GM18861 (cell line): ENCODE results near the gene TENM4.

Experiments used
- ATAC-seq: cut with Tn5 transposase; IDR thresholded peaks from one replicate; pipeline ENCODE4 v1.9.1; 2021; ENCODE audit not compliant: unreplicated experiment

The TENM4 gene

DNA sequence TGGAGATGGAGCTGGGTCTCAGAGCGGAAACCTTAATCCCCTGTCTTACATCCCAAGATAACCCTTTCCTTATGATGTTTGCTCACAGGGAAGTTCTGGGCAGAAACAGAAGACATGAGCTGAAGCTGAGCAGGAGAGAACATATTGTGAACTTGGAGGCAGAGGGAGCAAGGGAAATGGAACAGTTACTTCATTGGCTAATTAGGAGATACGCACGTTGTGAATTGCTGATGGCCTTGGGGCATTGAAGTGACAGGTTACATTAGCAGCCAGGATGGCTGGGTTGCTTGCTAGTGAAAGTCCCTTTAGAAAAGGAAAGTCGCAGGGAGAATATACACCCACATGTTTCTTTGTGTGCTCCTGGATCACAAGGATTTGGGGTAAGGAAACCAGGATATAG, 48.7 kb downstream of the TENM4 start:
- ATAC-seq, result no peak

GRCh38 chr11:79390923-79391322, 49.9 kb downstream of the TENM4 start:
- ATAC-seq, result no peak

DNA sequence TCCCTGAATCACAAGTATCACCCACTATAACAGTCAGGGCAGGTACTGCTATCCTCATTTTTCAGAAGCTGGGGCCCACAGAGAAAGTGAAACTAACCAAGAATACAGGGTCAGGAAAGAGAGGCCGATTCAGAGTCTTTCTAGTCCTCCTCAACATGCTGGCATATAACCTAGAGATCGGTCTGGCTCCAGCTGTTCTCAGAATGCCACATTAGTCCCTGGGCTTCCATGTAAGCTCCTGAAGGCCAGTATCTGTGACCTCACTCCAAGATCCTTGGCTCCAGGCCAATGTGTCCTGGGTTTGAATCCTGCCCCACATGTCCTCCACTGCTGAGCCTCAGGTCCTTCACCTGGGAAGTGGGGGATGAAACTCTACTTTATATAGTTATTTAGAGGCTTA, 50.4 kb downstream of the TENM4 start:
- no peak for ATAC-seq

- ATAC-seq, result no peak
Observed at GRCh38 chr11:79388201-79388600, 52.6 kb downstream of the TENM4 start.

DNA sequence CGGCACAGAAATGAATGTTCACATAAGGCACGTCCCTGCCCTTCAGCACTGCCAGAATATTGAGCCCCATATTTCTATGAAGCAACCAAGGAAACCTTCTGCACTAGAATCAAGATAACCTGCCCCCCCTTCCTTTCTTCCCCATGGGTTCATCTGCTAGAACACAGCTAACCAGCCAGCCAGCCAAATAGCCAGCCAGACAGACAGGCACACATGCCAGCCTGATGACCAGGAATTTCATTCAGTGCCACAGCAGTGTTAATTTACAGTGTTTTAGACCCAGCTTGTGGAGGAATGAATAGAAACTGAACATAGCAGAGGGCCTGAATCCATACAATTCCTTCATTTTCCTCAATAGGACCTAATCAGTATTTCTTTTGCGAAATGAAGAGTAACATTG, 57.0 kb downstream of the TENM4 start:
- no peak for ATAC-seq

DNA sequence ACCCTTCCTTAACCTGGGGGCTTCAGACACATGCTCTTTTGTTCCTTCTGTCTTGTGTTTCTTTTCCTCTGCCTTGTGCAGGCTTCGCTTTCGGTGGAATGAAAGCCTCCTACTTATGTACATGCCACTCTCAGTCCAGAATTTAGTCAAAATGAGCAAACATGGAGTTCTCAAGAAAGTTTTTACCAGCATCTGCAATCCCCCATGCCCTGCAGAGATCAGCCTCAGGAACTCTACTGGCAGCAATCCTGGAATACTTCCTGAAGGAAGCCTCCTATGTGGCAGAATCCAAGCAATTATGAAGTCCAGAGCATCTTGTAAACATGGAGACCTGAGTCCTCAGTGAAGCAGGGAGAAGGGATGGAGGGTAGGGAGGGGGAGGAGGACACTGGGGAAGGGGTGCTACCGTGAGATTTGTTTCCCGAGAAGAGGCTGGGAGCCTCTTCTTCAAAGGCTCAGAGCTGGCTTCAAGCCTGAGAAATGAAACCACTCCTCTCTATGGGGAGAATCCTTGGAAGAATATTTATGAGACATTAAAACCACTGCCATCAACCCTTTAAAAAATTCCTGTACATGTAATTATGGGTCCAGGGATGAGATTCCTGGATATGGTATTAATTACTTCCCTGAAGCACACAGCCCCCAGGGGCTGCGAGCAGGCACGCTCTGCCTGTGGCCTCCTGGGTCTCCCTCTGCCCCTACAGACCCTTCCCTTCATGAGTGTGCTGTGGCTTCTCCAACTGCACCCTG, 58.4 kb downstream of the TENM4 start:
- ATAC-seq, result no peak

- no peak for ATAC-seq
Observed at GRCh38 chr11:79381036-79381435, 59.8 kb downstream of the TENM4 start.

DNA sequence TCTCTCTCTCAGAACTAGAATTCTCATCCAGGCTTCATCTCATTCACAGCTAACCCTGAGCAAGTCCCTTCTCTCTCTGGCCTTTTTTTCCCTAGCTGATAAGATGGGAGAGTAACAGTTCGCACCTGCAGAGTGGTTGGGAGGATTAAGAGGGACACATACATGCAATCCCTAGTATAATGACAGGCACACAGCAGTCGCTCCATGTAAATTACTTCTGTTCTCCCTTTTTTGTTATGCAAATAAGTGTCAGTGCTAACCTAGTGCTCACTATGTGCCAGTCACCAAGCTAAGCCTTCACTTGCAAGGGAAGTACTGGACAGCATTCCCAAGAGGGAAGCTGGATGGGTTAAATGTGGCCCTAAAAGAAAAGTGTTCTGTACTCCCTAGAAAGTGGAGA, 63.4 kb downstream of the TENM4 start:
- no peak for ATAC-seq

DNA sequence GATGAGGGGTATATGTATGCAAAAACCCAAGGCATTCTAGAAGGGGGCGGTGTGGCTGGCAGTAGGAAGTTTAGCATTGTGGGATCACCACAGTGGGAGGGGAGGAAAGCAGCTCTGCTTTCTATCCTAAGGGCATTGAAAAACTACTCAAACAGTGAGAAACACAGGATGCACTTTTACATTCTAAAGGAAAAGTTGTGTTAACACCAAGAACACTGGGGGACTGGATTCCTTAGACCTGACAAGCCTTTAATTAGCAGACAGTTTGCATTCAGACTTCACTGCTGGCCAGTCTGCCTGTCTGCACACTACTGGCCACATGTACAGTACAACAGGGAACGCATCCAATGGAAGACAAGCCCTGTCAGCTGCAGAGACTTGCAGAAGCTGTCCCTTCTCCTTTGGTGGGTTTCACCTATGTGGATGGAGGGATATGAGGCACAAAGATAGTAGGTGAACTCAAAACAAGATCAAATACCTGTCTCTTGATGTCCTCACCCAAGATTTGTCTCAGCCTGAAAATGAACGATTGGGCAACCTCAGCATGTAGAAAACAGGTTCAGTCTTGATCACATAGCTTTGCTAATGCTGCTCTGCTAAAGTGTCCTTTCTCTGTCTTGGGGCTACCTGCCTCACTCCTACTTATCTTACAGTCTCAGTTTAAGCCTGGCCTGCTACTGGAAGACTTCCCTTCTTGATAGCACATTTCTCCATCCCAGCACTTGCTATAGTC, 64.8 kb downstream of the TENM4 start:
- no peak for ATAC-seq

GRCh38 chr11:79374727-79375126, 66.1 kb downstream of the TENM4 start:
- no peak for ATAC-seq

DNA sequence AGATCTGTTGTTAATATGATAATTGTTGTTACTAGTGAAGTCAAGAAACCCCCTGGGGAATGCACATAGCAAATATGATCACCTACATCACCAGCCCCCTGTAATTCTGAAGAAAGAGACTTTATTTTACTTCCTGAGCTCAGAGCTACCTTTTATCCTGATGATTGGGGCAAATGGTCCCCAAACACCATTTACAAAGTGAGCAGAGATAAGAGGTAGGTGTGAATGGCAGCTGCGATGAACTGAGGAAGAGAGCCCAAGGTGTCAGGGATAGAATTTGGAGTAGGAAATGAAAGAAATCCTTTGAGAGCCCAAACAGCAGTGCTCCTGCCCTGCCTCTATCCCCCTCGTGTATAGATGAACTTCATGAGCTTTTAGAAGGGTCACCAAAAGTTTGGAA, 69.1 kb downstream of the TENM4 start:
- no peak for ATAC-seq

GRCh38 chr11:79371152-79371551, 69.7 kb downstream of the TENM4 start:
- ATAC-seq, result no peak

GRCh38 chr11:79369055-79369454, 71.8 kb downstream of the TENM4 start:
- ATAC-seq, result no peak

- no peak for ATAC-seq
Observed at GRCh38 chr11:79367844-79368243, 73.0 kb downstream of the TENM4 start.

GRCh38 chr11:79366218-79366617, 74.6 kb downstream of the TENM4 start:
- no peak for ATAC-seq

GRCh38 chr11:79363861-79364378, 76.9 kb downstream of the TENM4 start:
- ATAC-seq, result no peak

DNA sequence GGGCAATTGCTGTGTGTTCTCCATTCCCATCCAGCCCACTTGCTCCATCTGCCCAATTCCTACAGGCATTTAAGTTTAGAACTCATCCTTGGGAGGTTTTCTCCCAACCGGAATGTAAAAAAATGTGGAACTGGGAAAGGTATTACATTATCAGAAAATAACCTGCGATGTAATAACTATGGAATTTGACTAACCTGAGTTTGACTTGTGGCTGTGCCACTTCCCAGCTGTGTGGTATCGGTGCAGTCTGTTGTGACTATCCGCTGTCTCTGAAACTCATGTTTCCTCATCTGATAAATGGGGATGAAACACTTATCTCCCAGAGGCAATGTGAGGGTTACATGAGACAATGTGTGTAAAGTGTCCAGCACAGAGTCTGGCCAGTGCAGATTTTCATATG, 77.6 kb downstream of the TENM4 start:
- no peak for ATAC-seq

DNA sequence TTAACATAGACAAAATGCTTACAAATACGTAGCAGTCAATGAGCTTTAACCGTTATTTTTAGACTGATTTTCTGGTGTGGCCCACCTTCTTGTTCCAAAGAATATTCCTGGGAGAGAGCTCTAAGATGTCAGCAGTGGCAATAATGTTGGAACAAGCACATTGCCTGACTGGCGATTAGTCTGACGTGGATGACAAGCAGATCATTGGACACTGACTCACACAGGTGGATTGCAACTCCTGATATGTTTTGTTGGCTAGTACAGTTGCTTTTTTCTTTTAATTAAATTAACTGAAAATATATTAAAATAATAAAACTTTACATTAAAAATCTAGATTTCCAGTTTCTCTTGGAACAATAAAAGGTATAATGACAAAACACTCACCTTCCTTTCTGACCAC, 78.0 kb downstream of the TENM4 start:
- ATAC-seq, result no peak

DNA sequence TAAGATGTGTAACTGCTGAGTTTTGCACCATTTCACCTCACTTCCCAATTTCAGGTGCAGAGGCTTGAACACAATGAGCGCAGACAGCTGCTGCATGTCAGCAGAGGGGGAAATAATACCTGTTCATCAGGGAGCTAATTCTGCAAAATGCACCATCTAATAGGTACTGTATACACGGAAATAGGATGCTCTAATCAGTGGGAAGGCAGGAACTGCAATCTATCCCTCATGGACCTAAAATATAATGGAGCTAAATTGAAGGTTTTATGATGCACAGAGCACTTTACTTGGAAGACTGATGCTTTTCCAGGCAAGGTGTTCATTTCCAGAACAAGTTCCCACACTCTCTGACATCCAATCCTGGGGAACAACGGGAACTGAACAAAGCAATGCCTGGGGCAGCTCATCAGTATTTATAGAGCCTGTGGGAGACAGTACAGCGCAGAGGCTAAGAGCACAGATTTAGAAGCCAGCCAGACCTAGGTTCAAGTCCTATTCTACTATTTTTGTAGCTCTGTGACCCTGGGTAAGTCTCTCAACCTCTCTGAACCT, 78.5 kb downstream of the TENM4 start:
- no peak for ATAC-seq

DNA sequence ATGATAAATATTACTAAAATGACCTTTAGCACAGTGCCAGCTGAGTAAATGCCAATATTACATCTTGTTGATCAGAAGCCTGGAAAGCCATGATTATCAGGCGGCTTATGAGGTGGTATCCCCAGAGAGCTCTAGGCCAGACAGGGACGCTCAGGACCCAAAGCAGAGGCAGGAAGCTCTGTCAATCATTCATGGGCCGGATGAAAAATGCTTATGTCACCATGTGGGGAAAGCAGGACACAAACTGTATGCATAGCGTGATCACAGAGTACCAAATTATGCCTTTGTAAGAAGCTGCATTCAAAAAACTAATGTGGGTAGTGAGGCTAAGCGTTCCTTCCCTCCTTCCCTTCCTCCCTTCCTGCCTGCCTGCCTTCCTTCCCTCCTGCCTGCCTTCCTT, 82.6 kb downstream of the TENM4 start:
- ATAC-seq, result no peak

DNA sequence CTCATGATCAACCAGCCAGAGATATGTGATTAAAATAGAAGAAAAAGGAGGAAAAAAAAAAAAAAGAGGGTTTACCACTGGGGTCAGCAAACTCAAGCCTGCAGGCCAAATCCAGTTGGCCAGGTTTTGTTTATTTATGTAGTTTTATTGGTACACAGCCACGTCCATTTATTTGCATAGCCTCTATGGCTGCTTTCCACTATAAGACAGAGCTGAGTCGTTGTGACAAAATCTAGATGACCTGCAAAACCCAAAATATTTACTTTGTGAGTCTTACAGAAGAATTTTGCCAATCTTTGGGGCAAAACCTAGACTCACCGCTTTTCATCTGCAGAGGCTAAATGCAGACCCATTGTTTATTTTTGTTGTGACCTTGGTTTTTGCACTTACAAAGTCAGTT, 87.1 kb downstream of the TENM4 start:
- no peak for ATAC-seq

DNA sequence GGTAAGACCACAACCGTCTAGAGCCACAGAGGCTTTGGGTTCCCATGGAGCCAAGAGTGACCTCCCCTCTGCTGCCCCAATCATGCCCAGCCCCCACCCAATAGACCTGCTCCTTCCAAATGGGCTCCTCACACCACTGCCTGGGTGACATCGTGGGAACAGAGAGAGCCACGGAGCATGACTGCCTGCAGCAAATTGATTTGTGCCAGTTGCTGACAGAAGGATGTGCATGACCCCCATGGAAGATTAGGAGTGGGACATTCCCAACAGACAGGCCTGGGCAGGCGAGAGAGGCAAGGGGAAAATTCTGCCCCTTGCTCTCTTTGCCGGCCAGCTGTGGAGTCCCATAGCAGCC, 88.5 kb downstream of the TENM4 start:
- ATAC-seq, result no peak
